ENCODE measurements around the gene CASP9.

CASP9 gene

GRCh38 chr1:15445390-15446122, 78.5 kb downstream of the CASP9 start:
- no peak for DNase-seq

GRCh38 chr1:15444468-15445389, 79.3 kb downstream of the CASP9 start:
- DNase-seq = no peak

DNA sequence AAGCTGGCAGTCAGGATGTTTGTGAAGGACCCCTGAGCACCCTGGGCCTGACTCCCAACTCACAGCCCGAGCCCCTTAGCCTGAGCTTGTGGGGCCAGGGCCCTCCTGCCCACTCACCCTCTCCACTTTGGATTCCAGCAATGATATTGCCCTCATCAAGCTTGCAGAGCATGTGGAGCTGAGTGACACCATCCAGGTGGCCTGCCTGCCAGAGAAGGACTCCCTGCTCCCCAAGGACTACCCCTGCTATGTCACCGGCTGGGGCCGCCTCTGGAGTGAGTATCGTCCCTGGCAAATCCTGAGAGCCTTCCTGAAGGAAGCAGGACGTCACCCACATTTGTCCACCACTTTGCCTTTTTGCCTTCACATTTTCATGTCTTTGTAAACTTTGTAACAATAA, 80.7 kb downstream of the CASP9 start:
- DNase-seq = no peak

GRCh38 chr1:15442759-15443158, 81.3 kb downstream of the CASP9 start:
- no peak for DNase-seq

DNA sequence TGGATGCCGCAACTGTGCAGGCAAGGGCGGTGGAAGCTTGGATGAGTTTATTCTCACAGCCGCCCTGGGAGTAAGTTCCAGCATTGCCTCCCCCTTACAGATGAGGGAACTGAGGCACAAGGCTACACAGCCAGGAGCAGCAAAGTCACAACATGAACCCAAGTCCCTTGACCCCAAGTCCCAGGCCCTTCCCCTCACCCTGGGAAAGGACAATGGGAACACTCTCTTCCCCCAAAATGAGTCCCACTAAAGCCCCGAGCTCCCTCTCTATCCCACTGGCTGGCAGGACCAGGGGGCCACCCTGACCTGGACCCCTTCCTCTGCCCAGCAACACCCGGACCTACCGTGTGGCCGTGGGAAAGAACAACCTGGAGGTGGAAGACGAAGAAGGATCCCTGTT, 81.9 kb downstream of the CASP9 start:
- DNase-seq = no peak
